IMR-90 (cell line): Measurements from ENCODE around the gene LRRC37A3.

Source experiments
- CEBPB ChIP-seq: IDR thresholded peaks from 2 replicates; pipeline ENCODE4 v1.6.1; 2012; ENCODE audit warnings: low read depth, low read length, improper control_type of control experiment
- CTCF ChIP-seq: conservative IDR thresholded peaks from 2 replicates; pipeline ENCODE4 v1.5.1; 2012; ENCODE audit warnings: mild to moderate bottlenecking, low read depth, low read length, improper control_type of control experiment
- ELK1 ChIP-seq: fragments of 150-350 bp; IDR thresholded peaks from 2 replicates; pipeline ENCODE4 v1.6.1; 2016; ENCODE audit warnings: low read depth, mild to moderate bottlenecking, low read length, moderate library complexity, borderline replicate concordance
- FOS ChIP-seq: fragments of 150-350 bp; IDR thresholded peaks from 2 replicates; pipeline ENCODE4 v1.6.1; 2016; ENCODE audit warnings: low read depth, low read length
- MAFK ChIP-seq: IDR thresholded peaks from 2 replicates; pipeline ENCODE4 v1.6.1; 2012; ENCODE audit warnings: low read depth, low read length, improper control_type of control experiment
- MAZ ChIP-seq: IDR thresholded peaks from 2 replicates; pipeline ENCODE4 v1.6.1; 2012; ENCODE audit warnings: low read depth, mild to moderate bottlenecking, low read length, improper control_type of control experiment, moderate library complexity, borderline replicate concordance
- MXI1 ChIP-seq: IDR thresholded peaks from 2 replicates; pipeline ENCODE4 v1.6.1; 2012; ENCODE audit warnings: low read depth, mild to moderate bottlenecking, low read length, moderate library complexity, borderline replicate concordance
- POLR2A ChIP-seq: IDR thresholded peaks from 2 replicates; pipeline ENCODE4 v1.6.1; 2012; ENCODE audit warnings: mild to moderate bottlenecking, low read depth, low read length
- RAD21 ChIP-seq: IDR thresholded peaks from 2 replicates; pipeline ENCODE4 v1.6.1; 2012; ENCODE audit warnings: low read length, improper control_type of control experiment
- RCOR1 ChIP-seq: IDR thresholded peaks from 2 replicates; pipeline ENCODE4 v1.6.1; 2012; ENCODE audit warnings: mild to moderate bottlenecking, low read length, improper control_type of control experiment; ENCODE audit not compliant: insufficient replicate concordance
- RFX5 ChIP-seq: IDR thresholded peaks from 2 replicates; pipeline ENCODE4 v1.8.0; 2012; ENCODE audit warnings: low read depth, mild to moderate bottlenecking, low read length, moderate library complexity
- USF2 ChIP-seq: fragments of 150-350 bp; IDR thresholded peaks from 2 replicates; pipeline ENCODE4 v1.6.1; 2017; ENCODE audit warnings: mild to moderate bottlenecking, antibody characterized with exemption, low read length, low read depth

- no peak for TF ChIP-seq USF2
- no peak for TF ChIP-seq CTCF
- no peak for TF ChIP-seq POLR2A
- TF ChIP-seq MAZ: no peak
- no peak for TF ChIP-seq CEBPB
- TF ChIP-seq MAFK: no peak
- TF ChIP-seq MXI1: no peak
- no peak for TF ChIP-seq RCOR1
- TF ChIP-seq RFX5: no peak
- no peak for TF ChIP-seq ELK1
- no peak for TF ChIP-seq RAD21
- TF ChIP-seq FOS: no peak
Observed at GRCh38 chr17:64941045-64941444, 21.8 kb upstream of the LRRC37A3 start.
